Measurements from ENCODE around the gene PDZRN4.

- no peak for TF ChIP-seq RAD21 (IDR thresholded peaks at IDR 0.05; ENCODE audit: low read depth)
- no peak for TF ChIP-seq EP300 (IDR thresholded peaks at IDR 0.05; ENCODE audit: borderline replicate concordance)
- TF ChIP-seq REST (IDR thresholded peaks at IDR 0.05; ENCODE audit: low read depth) = no peak
- no peak for TF ChIP-seq EGR1 (IDR thresholded peaks at IDR 0.05)
- TF ChIP-seq USF1 (IDR thresholded peaks at IDR 0.05) = no peak
- TF ChIP-seq, protein P1, sequence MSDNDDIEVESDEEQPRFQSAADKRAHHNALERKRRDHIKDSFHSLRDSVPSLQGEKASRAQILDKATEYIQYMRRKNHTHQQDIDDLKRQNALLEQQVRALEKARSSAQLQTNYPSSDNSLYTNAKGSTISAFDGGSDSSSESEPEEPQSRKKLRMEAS (IDR thresholded peaks at IDR 0.05) = no peak
- no peak for TF ChIP-seq TCF12 (IDR thresholded peaks at IDR 0.05; ENCODE audit: low read depth)
- TF ChIP-seq YY1 (IDR thresholded peaks at IDR 0.05; ENCODE audit: low read depth) = no peak
- TF ChIP-seq FOXM1 (IDR thresholded peaks at IDR 0.05; ENCODE audit: borderline replicate concordance, low read depth) = no peak
- no peak for TF ChIP-seq CEBPB (IDR thresholded peaks at IDR 0.05)
- no peak for TF ChIP-seq TAF1 (IDR thresholded peaks at IDR 0.05; ENCODE audit: low read depth)
- TF ChIP-seq CREB1 (IDR thresholded peaks at IDR 0.05; ENCODE audit: low read depth) = no peak
- no peak for TF ChIP-seq TEAD4 (IDR thresholded peaks at IDR 0.05)
Observed at GRCh38 chr12:41142376-41142775, 45.7 kb upstream of the PDZRN4 start.
